Natural killer cell treated with Interleukin-12 subunit alpha and Interleukin-12 subunit beta and Interleukin-15 and Interleukin-18, amount 100 ng/mL, for 72 hours (primary cell): ENCODE data around the gene CLASP1. TPM values are rescaled to one million over a fixed set of nuclear protein-coding genes. Genes with fewer than 3 reads are reported as not detected.

Source experiments
- ATAC-seq, 2 donors: fragments of 150-1000 bp; cut with Tn5 transposase in 1 of 2; sonication (Bioruptor Pico), chemical (Tn5 transposase) in 1 of 2; 2 replicates each; pipeline ENCODE4 v1.10.0; 2021
- DNase-seq: peaks from one replicate; pipeline ENCODE4 v3.0.0; 2022; ENCODE audit warnings: low spot score
- H3K27ac Mint-ChIP-seq, 2 donors: 1 replicate in 1 of 2; 2 replicates in 1 of 2; pipeline ENCODE4 v1.8.0; 2022; ENCODE audit warnings: mixed read lengths in 2 of 2, mild to moderate bottlenecking in 1 of 2, moderate library complexity in 1 of 2
- H3K27me3 Mint-ChIP-seq, 2 donors: 1 replicate in 1 of 2; 2 replicates in 1 of 2; pipeline ENCODE4 v1.8.0; 2022; ENCODE audit warnings: mixed read lengths in 2 of 2
- H3K36me3 Mint-ChIP-seq: one replicate; pipeline ENCODE4 v1.8.0; 2022; ENCODE audit warnings: mixed read lengths
- H3K4me1 Mint-ChIP-seq, 2 donors: 1 replicate in 1 of 2; 2 replicates in 1 of 2; pipeline ENCODE4 v1.8.0; 2022; ENCODE audit warnings: low read depth in 2 of 2, mixed read lengths in 2 of 2, mild to moderate bottlenecking in 1 of 2
- H3K4me3 Mint-ChIP-seq: one replicate; pipeline ENCODE4 v1.8.0; 2022; ENCODE audit warnings: mixed read lengths
- H3K9me3 Mint-ChIP-seq: 2 replicates; pipeline ENCODE4 v1.8.0; 2022; ENCODE audit warnings: mixed read lengths
- total RNA-seq, 2 donors: library from RNA; stranded (reverse); gene quantifications; one replicate each; pipeline ENCODE4 v1.2.3, GENCODE V29; 2022

CLASP1 gene
- total RNA-seq, 2 donors from 2014 or later: 88.6 to 121 TPM

GRCh38 chr2:121599963-121600651, 49.2 kb downstream of the CLASP1 start:
- DNase-seq: no peak
- peak overlapping the region in 1 of 2 donors; percentile 64 for H3K27ac Mint-ChIP-seq
- peak overlapping the region; percentile 7 for H3K4me3 Mint-ChIP-seq
- peaks cover 1% of the 10 kb centered on the region for H3K36me3 Mint-ChIP-seq
- peaks cover 48 to 52% of the 10 kb centered on the region in 2 donors for H3K4me1 Mint-ChIP-seq
- no peaks in the 10 kb centered on the region for H3K27me3 Mint-ChIP-seq
- no peak for ATAC-seq
- H3K9me3 Mint-ChIP-seq: no peaks in the 10 kb centered on the region

GRCh38 chr2:121598087-121598486, 51.2 kb downstream of the CLASP1 start:
- Mint-ChIP-seq H3K4me1 (peaks cover 46 to 49% of the 10 kb centered on the region in 2 donors), H3K27me3 (no peaks in the 10 kb centered on the region), H3K9me3 (no peaks in the 10 kb centered on the region), H3K27ac (peak overlapping the region in 1 of 2 donors; percentile 8), H3K4me3 (no peak overlapping the region), H3K36me3 (no peaks in the 10 kb centered on the region)
- DNase-seq (no peak), ATAC-seq (no peak)

GRCh38 chr2:121596221-121597080, 52.8 kb downstream of the CLASP1 start:
- H3K4me3 Mint-ChIP-seq: peak overlapping the region; percentile 61
- peaks cover 41 to 43% of the 10 kb centered on the region in 2 donors for H3K4me1 Mint-ChIP-seq

GRCh38 chr2:121595012-121595891, 54.0 kb downstream of the CLASP1 start:
- Mint-ChIP-seq H3K27ac (peak overlapping the region; percentile 76 to 90), H3K4me3 (peak overlapping the region; percentile 61), H3K9me3 (no peaks in the 10 kb centered on the region), H3K36me3 (no peaks in the 10 kb centered on the region), H3K27me3 (no peaks in the 10 kb centered on the region), H3K4me1 (peaks cover 36 to 38% of the 10 kb centered on the region in 2 donors)
- no peak for DNase-seq
- ATAC-seq: no peak

More at GRCh38 chr2:121596221-121597080, 52.8 kb downstream of the CLASP1 start:
- peak overlapping the region; percentile 76 to 90 for H3K27ac Mint-ChIP-seq
- H3K36me3 Mint-ChIP-seq: no peaks in the 10 kb centered on the region
- H3K27me3 Mint-ChIP-seq: no peaks in the 10 kb centered on the region
- peak; percentile 92 to 94 for ATAC-seq
- peak; percentile 68 for DNase-seq
- H3K9me3 Mint-ChIP-seq: no peaks in the 10 kb centered on the region

- H3K36me3 Mint-ChIP-seq: no peaks in the 10 kb centered on the region
- no peaks in the 10 kb centered on the region for H3K27me3 Mint-ChIP-seq
- DNase-seq (no peak), ATAC-seq (no peak)
- H3K9me3 Mint-ChIP-seq: no peaks in the 10 kb centered on the region
- peaks cover 24 to 35% of the 10 kb centered on the region in 2 donors for H3K4me1 Mint-ChIP-seq
- no peak overlapping the region for H3K4me3 Mint-ChIP-seq
- H3K27ac Mint-ChIP-seq: no peak overlapping the region
Measured at GRCh38 chr2:121591199-121591598, 58.1 kb downstream of the CLASP1 start.

GRCh38 chr2:121588357-121588756, 60.9 kb downstream of the CLASP1 start:
- Mint-ChIP-seq H3K4me3 (no peak overlapping the region), H3K9me3 (no peaks in the 10 kb centered on the region), H3K36me3 (no peaks in the 10 kb centered on the region), H3K27ac (no peak overlapping the region), H3K4me1 (peaks cover 22 to 34% of the 10 kb centered on the region in 2 donors), H3K27me3 (no peaks in the 10 kb centered on the region)
- no peak for ATAC-seq
- no peak for DNase-seq

GRCh38 chr2:121587131-121587530, 62.1 kb downstream of the CLASP1 start:
- H3K27me3 Mint-ChIP-seq: no peaks in the 10 kb centered on the region
- no peak for DNase-seq
- H3K4me1 Mint-ChIP-seq: peaks cover 31 to 38% of the 10 kb centered on the region in 2 donors
- H3K36me3 Mint-ChIP-seq: no peaks in the 10 kb centered on the region
- no peak overlapping the region for H3K4me3 Mint-ChIP-seq
- ATAC-seq: no peak
- no peak overlapping the region for H3K27ac Mint-ChIP-seq
- no peaks in the 10 kb centered on the region for H3K9me3 Mint-ChIP-seq

- no peaks in the 10 kb centered on the region for H3K36me3 Mint-ChIP-seq
- peaks cover 25 to 31% of the 10 kb centered on the region in 2 donors for H3K4me1 Mint-ChIP-seq
- H3K27ac Mint-ChIP-seq: no peak overlapping the region
- DNase-seq (no peak), ATAC-seq (no peak)
- no peaks in the 10 kb centered on the region for H3K9me3 Mint-ChIP-seq
- no peak overlapping the region for H3K4me3 Mint-ChIP-seq
- no peaks in the 10 kb centered on the region for H3K27me3 Mint-ChIP-seq
Measured at GRCh38 chr2:121584741-121585140, 64.5 kb downstream of the CLASP1 start.

- no peaks in the 10 kb centered on the region for H3K36me3 Mint-ChIP-seq
- peaks cover 35 to 36% of the 10 kb centered on the region in 2 donors for H3K4me1 Mint-ChIP-seq
- DNase-seq: no peak
- peak overlapping the region in 1 of 2 donors; percentile 8 for H3K27ac Mint-ChIP-seq
- H3K9me3 Mint-ChIP-seq: no peaks in the 10 kb centered on the region
- H3K4me3 Mint-ChIP-seq: no peak overlapping the region
- H3K27me3 Mint-ChIP-seq: no peaks in the 10 kb centered on the region
- ATAC-seq: peak in 1 of 2 donors; percentile 33
Measured at GRCh38 chr2:121583555-121583954, 65.7 kb downstream of the CLASP1 start.

GRCh38 chr2:121582272-121582671, 67.0 kb downstream of the CLASP1 start:
- DNase-seq: no peak
- no peak overlapping the region for H3K27ac Mint-ChIP-seq

GRCh38 chr2:121579309-121579708, 70.0 kb downstream of the CLASP1 start:
- no peaks in the 10 kb centered on the region for H3K9me3 Mint-ChIP-seq
- H3K27me3 Mint-ChIP-seq: no peaks in the 10 kb centered on the region
- H3K4me1 Mint-ChIP-seq: peaks cover 29 to 34% of the 10 kb centered on the region in 2 donors
- H3K36me3 Mint-ChIP-seq: no peaks in the 10 kb centered on the region
- ATAC-seq (no peak), DNase-seq (no peak)
- no peak overlapping the region for H3K4me3 Mint-ChIP-seq
- no peak overlapping the region for H3K27ac Mint-ChIP-seq

More at GRCh38 chr2:121582272-121582671, 67.0 kb downstream of the CLASP1 start:
- Mint-ChIP-seq H3K9me3 (no peaks in the 10 kb centered on the region), H3K4me3 (no peak overlapping the region), H3K4me1 (peaks cover 36% of the 10 kb centered on the region in 2 donors), H3K27me3 (no peaks in the 10 kb centered on the region), H3K36me3 (no peaks in the 10 kb centered on the region)
- ATAC-seq: no peak

- peaks cover 17 to 24% of the 10 kb centered on the region in 2 donors for H3K4me1 Mint-ChIP-seq
- no peaks in the 10 kb centered on the region for H3K9me3 Mint-ChIP-seq
- ATAC-seq (no peak), DNase-seq (no peak)
- H3K27ac Mint-ChIP-seq: no peak overlapping the region
- H3K36me3 Mint-ChIP-seq: no peaks in the 10 kb centered on the region
- H3K4me3 Mint-ChIP-seq: no peak overlapping the region
- H3K27me3 Mint-ChIP-seq: no peaks in the 10 kb centered on the region
Measured at GRCh38 chr2:121577381-121577780, 71.9 kb downstream of the CLASP1 start.

- Mint-ChIP-seq H3K4me1 (peaks cover 19 to 24% of the 10 kb centered on the region in 2 donors), H3K4me3 (no peak overlapping the region), H3K9me3 (no peaks in the 10 kb centered on the region), H3K27ac (no peak overlapping the region), H3K36me3 (peaks cover 5% of the 10 kb centered on the region), H3K27me3 (no peaks in the 10 kb centered on the region)
- DNase-seq (no peak), ATAC-seq (no peak)
Measured at GRCh38 chr2:121576263-121576662, 73.0 kb downstream of the CLASP1 start.
